ENCODE measurements around the gene KCTD20.

The KCTD20 gene

DNA sequence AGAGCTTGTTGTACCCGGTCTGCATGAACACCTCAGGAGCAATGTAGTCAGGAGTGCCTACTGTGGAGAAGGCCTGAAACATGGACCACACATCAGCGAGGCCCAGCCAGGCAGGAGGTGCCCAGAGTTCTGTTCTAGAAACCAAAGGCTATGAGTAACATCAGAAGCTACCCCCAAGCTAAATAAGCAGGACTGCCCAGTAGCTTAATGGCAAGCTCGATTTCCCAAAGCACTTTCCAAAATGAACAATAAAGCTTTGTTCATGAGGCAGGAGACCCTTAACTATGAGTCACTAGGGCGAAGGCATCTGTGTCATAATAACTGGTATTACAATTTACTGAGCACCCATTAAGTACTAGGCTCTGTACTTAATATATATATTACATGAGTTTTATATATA lies 57.1 kb downstream of the KCTD20 start:
- DNase-seq: no peak

DNA sequence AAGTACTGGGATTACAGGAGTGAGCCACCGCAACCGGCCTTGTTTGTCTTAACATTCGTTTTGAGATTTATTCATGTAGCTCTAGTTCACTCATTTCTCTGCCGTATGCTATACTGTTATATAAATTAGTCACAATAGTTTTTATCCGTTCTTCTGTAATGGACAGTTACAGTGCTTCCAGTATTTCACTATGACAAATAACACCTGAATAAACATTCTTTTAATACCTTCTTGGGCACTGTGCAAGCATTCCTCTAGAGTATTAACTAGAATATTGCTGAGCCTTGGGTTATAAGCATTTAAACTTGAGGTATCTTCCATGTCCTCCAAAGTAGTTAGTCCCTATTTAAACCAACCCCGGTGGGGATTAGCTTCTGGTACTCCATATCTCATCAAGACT lies 58.9 kb downstream of the KCTD20 start:
- DNase-seq: no peak

DNA sequence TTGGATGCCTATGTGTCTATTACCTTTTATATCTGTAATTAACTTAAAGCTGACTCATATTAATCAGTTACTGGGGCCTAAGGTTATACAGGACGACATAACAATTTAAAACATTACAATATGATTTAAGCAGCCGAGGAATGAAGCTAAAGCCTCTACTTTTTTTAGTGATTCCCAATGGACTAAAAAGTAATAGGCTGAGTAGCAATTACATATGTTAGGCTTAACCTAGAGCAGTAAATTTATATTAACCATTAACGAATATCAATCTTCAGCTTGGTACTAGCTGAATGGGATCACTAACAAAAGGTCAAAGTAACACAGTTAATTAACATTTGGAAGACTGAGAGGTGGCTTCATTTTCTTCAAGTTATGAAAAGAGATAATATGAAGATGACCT lies 61.4 kb downstream of the KCTD20 start:
- DNase-seq: no peak

DNA sequence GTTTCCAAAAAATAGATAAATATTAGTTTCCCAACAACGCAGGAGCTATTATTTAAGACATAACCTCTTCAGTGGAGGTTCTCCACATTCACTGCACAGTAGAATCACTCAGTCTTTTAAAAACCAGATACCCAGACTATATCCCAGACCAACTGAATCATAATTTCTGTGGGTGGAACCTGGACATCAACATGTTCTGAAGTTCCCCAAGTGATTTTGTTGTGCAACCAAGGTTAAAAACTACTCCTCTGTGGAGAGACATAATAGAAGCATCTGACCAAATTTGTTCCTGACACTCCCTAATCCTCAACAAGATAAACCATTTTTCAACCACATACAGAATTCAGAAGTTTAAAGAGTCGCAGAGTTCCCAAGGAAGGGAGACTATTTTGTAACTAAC lies 62.2 kb downstream of the KCTD20 start:
- no peak for DNase-seq

DNA sequence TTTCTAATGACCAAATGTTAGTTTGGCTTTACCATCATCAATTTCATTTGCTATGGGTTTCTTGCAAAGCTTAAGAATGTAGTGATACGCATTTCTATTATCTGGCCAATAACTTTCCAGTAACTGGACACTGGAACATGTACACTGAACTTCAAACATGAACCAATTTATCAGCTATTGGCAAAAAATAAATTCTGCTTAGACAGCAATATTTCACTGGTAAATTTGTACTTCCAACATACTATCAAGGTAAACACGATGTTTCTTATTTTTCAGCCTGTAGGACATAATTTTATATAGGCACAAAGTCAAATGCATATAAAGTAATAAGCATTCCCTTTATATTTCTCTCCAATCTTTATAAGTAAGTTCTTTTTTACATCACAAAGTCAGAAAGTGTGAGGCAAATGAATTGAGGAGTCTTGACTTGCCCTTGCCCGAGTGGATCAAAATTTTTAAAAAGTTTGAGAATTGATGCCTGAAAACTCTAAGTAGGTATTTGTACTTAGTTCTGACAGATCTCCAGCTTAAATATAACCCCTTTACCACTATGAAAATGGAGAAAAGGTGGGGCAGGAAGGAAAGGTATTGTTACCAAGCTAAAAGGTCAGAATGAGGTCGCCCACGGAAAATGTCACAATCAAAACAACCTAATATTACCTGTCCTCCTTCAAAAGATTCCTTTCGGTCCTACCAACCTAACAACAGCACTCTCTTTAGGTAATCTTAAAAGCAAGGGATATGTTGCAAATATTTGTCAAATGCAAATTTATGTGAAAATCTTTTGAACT lies 63.1 kb downstream of the KCTD20 start:
- no peak for DNase-seq

DNA sequence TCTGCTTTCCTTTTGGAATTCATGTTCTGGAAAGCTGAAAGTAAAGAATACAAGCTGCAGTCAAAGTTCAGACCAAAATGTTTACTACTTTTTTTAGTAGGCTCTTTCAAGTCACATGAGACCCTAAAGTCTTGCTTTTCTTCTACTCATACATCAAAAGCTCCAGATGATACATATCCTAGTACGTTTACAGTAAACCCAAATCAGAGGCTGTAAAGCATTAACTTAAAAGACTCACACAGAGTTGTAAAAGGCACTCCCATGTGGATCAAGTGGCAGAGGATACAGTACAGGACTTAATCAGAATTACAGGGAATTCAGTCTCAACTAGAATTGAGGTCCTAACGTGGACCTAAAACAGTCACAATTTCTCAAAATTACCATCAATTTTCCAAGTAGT lies 63.8 kb downstream of the KCTD20 start:
- DNase-seq: no peak

DNA sequence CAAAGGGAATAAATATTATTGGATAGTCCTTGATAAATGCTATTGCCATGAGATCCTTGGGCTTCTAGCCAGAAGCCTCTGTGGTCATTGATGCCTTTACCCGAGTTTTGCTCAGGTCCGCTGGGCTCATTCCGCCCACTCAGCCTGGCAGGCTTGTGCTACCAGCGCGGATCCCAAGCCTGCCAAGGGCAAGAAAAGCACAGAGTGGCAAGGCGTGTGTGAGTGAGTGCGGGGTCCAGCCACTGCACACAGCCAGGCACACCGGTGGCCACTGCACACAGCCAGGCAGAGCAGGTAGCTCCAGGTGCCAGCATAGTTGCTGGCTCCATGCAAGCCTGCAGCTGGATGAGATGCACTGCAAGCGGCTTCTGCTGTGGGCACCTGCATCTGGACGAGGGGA lies 65.7 kb downstream of the KCTD20 start:
- no peak for DNase-seq

DNA sequence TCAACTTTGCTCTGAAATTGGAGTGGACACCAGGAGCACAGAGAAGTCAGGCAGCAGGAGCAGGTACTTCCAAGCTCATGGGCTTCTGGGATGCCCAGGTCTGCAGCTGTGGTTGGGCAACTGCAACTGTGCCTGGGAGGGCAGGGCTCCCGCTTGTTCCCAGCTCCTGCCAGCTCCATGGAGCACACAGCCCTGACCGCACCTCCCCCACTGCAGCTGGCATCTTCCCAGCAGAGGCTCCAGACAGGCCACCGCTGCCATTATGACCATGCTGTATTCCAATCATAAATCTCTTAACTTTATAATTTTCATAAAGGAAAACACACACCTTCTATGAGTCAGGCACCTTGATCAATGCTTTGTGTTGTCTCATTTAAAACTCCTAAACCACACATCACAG lies 67.6 kb downstream of the KCTD20 start:
- no peak for DNase-seq

DNA sequence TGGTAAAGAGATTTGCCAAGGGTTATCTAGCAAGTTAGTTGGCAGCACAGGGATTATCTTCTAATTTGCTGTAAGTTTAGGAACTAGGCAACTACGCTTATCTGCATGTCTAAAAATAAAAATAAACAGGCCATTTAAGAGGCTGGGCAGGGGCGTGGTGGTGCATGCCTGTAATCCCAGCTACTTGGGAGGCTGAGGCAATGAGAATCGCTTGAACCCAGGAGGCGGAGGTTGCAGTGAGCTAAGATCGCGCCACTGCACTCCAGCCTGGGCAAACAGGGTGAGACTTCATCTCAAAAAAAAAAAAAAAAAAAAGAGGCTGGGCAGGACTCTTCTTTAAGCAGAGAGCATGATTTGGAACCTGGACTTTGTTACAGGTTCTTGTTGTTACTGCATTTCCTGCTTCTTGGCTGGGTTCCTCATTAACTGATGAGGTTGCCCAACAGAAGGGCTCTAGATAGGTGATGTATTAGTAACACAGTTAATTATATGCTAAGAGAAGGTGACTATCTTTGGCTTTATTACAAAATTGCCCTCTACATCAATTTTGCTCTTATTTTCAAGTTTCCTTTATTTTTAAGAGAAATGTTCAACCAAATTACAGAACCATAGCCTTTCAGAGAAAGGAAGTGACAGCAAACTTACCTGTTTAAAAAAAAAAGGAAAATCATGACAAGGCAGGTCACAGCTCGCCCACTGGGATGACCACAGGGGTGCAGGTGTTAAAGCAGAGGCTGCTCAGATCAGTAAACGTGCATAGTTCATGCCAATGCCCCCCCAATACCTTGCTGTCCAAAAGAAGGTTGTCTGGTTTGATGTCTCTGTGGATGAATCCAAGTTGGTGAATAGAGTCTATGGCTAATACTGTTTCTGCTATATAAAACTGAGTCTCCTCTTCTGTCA lies 72.0 kb downstream of the KCTD20 start:
- no peak for DNase-seq

DNA sequence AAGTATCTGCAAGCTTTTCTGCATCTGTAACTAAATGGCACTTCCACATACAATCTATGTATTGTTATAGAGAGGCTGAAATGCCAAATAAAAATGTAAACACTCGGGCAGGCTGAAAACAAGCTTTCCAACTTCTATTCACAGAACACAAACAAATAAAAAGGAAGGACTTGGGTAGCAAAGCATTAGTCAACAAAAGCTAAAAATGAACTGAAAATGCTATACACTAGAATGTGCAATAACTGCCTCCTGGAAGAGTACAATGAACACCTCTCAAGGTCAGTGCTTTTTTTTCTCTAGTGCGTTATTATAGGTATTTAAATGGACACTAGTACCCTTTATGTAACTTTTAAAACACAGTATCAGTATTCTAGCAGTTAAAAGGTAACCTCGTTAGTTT lies 73.0 kb downstream of the KCTD20 start:
- DNase-seq: no peak

DNA sequence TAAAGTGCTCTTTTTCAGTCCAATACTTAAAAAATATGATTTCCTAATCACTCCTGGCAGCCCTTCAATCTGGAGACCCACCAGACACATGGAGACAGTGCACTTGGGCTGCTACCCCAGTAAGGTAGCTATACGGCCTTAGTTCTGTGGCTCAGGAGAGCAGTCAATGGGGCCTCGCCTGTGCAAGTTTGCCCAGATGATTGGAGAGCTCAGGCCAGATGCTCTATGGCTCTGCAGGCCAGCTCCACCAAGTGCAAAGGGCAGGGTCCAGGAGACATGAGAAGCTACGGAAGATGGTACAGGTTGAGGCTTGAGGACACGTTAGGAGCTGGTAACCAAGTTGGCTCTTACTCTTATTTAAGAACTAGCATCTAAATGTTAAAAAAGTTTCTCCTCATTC lies 73.8 kb downstream of the KCTD20 start:
- DNase-seq: no peak

DNA sequence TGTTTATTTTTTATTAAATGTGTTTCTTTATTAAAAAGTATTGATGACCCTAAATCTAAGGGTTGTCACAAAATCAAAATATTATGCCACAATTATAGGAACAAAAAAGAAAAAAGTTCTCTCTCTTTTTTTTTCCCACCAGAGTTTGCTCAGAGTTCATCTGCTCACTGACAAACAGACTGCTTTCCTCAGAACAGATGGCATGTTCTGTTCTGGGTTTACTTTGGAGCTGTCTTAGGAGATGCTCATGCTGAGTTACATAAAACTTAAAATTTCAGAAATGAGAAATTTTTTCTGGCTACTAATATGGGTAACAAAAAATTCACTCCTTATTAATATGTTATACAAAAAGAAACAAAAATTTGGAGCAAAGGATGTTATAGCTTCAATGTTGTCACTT lies 74.2 kb downstream of the KCTD20 start:
- no peak for DNase-seq

DNA sequence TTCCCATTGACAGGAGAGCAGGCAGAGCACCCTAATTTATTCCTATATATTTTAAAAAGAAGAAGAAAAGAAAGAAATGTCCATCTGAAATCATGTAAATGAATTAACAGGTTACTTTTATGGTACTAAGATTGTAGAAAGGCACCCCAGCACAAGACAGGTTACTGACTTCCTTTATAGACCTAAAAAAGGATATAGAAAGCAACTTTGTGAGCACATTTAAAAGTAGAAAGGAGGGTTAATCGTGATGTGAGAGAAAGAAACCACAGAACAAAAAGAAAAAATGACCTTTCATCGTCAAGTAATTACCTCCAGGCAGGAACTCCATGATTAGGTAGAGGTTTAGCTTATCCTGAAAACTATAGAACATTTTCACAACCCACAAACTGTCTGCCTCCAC lies 74.6 kb downstream of the KCTD20 start:
- DNase-seq: no peak

DNA sequence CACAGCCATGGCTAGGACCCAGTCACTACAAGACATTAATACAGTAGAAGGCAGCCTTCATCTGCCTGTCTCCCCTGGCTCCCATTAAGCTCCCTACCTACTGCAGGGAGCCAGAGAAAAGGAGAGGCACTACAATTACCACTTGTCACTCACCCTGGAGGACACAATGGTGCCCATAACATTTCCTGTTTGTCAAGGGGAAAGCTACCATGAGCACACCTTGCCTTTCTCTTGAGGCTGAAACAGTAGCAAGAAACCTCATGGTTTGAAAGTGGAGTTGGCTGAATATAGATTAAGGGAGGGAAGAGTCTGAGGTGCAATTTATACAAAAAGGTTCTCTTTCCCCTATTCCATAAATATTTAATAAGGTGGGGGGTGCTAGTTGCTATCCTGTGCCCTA lies 76.6 kb downstream of the KCTD20 start:
- peak in 1 of 2 experiments; percentile 3 for DNase-seq

DNA sequence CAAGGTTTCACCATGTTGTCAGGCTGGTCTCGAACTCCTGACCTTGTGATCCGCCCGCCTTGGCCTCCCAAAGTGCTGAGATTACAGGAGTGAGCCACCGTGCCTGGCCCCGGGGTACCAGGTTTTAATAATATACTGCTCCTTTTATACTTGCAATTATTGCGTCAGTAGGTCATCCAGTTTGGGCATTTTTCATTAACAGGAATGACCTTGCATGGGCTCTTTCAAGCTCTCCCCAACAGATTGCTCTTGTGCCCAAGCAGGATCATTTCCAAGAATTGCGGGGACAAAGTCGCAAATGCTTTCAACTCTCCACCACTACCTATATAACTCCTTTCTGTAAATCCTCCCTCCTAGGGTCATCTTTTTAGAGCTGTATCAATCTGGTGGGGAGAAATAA lies 80.7 kb downstream of the KCTD20 start:
- DNase-seq: no peak

DNA sequence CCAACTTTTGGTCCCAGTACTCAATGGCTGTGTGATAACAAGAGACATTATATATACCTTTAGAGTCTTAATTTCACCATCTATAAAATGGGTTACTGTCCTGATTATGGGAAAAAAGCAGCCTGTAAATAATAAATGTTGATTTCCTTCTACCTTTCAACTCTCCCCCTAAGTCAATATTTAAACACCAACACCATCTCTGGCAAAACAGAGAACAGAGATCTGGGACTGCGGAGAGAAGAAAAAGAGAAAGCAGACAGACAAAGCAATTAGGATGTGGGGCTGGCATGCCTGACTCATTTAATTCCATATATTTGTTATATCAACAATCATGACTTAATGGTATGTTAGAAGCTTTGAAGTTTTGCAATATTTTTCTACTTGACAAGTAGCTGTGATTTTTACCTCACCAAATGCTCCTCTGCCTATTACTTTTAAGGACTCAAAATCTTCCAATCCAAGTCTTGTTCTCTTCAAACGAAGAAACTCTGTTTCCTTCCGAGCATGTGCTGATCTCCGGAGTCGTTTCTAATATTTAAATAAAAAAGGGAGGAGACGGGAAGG lies 81.2 kb downstream of the KCTD20 start:
- DNase-seq: no peak

DNA sequence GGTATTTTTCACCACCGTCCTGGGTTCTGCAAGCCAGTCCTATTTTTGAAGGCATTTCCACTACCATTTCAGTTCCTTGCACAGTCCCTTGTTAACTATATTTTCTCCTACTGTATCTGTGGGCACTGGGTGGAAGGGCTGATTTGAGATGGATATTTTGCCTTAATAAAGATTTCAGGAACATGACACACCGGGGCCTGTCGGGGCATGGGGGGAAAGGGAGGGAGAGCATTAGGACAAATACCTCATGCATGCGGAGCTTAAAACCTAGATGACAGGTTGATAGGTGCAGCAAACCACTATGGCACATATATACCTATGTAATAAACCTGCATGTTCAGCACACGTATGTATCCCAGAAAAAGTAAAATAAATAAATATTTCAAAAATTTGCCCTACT lies 82.1 kb downstream of the KCTD20 start:
- no peak for DNase-seq

DNA sequence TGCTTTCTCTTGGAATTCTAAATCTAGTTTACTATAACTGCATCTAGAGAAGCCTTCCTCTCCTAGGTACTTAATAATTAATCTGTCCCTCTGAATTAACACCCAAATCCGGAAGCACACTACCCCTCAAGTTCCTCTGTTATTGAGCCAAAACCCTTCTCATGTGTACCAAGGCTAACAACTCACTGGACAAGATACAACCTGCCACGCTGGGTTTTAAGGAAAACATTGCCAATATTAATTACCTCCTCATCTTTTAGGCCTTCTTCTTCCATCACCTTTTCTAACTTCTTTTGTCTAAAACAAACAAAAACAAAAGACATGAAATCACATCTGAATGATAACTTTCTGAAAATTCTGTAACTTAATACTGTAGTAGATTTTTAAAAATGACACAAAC lies 82.5 kb downstream of the KCTD20 start:
- no peak for DNase-seq

DNA sequence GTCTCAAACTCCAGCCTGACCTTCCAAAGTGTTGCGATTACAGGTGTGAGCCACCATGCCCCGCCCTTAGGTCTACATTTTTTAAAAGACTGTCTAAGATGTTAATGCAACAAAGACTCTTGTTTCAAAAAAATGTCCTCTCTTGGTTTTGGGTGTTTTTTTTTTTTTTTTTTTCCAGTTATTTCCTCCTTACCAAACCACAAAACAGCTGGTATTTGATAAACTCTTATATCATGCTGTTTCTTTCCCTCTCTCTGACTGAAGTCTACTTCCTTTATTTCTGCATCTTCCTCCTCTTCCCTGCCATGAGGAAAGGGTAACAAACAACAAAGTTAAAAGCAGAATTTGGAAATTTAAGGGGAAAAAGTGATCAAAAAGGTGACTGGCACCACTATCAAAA lies 83.3 kb downstream of the KCTD20 start:
- DNase-seq: no peak

DNA sequence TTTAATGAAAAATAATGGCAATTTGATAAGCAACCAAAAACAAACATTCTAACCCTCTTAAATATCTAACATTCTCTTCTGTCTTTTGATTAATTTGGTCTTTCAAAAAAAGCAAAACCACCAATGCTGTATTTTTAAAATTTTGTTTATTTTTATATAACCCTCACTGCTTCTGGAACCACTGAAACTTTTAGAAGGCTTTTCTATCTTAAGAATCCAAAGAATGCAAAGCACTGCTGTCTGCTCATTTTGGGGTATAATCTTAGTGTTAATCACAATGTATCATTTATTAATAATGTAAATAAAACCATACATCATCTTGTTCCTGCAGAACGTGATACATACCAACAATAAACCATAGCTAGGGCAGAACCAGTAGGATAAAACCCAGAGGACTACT lies 90.5 kb downstream of the KCTD20 start:
- no peak for DNase-seq

DNA sequence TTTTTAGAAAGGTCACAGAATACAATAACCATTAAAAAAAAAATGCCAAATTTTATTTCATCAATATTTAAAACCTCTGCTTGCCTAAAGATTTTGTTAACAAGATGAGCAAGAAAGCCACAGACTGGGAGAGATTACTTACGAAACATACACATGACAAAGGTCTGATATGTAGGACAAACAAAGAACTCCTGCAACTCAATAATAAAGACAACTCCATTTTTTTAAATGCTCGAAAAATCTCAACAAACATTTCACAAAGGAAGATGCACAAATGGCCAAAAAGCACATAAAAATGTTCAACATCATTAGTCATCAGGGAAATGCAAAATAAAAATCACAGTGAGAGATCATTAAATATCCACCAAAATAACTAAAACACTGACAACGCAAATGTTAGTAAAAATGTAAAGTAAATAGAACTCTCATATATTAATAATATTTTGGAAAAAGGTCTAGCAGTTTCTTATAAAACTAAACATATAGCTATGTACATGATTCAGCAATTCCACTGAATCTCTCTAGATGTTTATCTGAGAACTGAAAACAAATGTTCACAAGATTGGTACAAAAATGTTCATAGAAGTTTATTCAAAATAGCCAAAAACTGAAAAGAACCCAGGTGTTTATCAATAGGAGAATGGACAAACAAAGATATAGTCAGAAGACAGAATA lies 94.2 kb downstream of the KCTD20 start:
- DNase-seq: no peak

DNA sequence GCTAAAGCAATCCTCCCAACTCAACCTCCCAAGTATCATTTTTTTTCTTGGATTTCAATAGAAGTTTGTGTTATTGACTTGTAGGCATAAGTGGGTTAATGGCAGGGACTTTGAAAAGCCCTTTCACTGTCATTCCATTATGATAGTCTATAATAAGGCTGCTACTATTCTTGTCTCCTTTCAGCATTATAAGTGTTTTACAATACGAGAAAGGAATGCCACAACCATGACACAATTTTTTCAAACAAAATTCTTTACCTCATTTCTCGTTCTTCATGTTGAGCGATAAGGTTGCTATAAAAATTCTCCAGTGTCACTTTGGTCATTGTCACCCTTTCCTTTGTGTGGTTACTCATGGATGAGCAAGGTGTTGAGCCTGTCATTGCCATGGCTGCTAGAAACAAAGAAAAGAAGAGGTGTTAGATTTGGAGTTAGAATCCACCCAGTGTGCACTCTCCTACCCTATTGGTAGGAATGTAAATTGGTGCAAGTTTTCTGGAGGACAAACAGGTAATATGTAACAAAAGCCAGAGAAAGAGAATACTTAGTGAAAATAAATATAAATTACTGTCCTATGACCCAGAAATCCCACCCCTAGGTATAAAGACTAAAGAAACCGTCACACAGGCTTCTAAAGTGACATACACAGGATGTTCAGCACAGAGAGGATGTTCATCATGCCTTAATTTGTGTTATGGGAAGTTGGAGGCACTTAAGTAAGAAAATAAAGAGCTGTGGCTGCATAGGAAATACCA lies 97.2 kb downstream of the KCTD20 start:
- DNase-seq: no peak
